Activated CD4-positive, alpha-beta T cell treated with anti-CD3 and anti-CD28 coated beads for 36 hours (primary cell): ENCODE results near the gene MKNK2. TPM values are rescaled to one million over a fixed set of nuclear protein-coding genes. Genes with fewer than 3 reads are reported as not detected.
"Not testable (repeated sequence)": the region's sequence is repeated elsewhere in the genome, so short reads cannot be mapped to it uniquely, and the experiment has no call there.

ENCODE experiments used
- ATAC-seq: fragments of 200-7000 bp; cut with Tn5 transposase; one replicate; pipeline ENCODE4 v1.10.0; 2021; ENCODE audit warnings: mild to moderate bottlenecking, moderate library complexity
- CTCF ChIA-PET: fragments of 350-600 bp; sonication (Branson Sonifier 250); formaldehyde crosslinking; loops from one replicate; lab custom pipeline; 2021; ENCODE audit warnings: antibody characterized with exemption; lab: Charles Lee
- POLR2A ChIA-PET: fragments of 350-600 bp; sonication (Branson Sonifier 250); formaldehyde crosslinking; loops from one replicate; lab custom pipeline; 2021; ENCODE audit warnings: antibody characterized with exemption, inconsistent platforms; lab: Charles Lee
- DNase-seq: peaks from one replicate; pipeline ENCODE4 v3.0.0-alpha.2; 2020
- H3K27ac Mint-ChIP-seq: one replicate; pipeline ENCODE4 v1.8.0; 2021; ENCODE audit warnings: mixed read lengths
- H3K27me3 Mint-ChIP-seq: one replicate; pipeline ENCODE4 v1.8.0; 2021; ENCODE audit warnings: mixed read lengths
- H3K36me3 Mint-ChIP-seq: one replicate; pipeline ENCODE4 v1.8.0; 2021; ENCODE audit warnings: low read depth, mixed read lengths
- H3K4me1 Mint-ChIP-seq: one replicate; pipeline ENCODE4 v1.8.0; 2021; ENCODE audit warnings: mixed read lengths
- H3K4me3 Mint-ChIP-seq: one replicate; pipeline ENCODE4 v1.8.0; 2021; ENCODE audit warnings: mild to moderate bottlenecking, moderate library complexity, mixed read lengths
- H3K9me3 Mint-ChIP-seq: one replicate; pipeline ENCODE4 v1.8.0; 2021; ENCODE audit warnings: low read depth, mixed read lengths
- intact Hi-C, 2 experiments: fragments of 100-400 bp; cut with DNase I in 1 of 2; cut with micrococcal nuclease in 1 of 2; formaldehyde crosslinking; loops; one replicate each; pipeline versions ENCODE4 v1.14.2 to v1.15.1; 2022 to 2024; cut with DNase I, micrococcal nuclease
- total RNA-seq, 2 experiments: library from RNA; stranded (reverse); gene quantifications; one replicate each; pipeline ENCODE4 v1.2.3, GENCODE V29; 2021

Gene MKNK2
- total RNA-seq, 2 experiments from 2014 or later: 139 to 155 TPM

DNA sequence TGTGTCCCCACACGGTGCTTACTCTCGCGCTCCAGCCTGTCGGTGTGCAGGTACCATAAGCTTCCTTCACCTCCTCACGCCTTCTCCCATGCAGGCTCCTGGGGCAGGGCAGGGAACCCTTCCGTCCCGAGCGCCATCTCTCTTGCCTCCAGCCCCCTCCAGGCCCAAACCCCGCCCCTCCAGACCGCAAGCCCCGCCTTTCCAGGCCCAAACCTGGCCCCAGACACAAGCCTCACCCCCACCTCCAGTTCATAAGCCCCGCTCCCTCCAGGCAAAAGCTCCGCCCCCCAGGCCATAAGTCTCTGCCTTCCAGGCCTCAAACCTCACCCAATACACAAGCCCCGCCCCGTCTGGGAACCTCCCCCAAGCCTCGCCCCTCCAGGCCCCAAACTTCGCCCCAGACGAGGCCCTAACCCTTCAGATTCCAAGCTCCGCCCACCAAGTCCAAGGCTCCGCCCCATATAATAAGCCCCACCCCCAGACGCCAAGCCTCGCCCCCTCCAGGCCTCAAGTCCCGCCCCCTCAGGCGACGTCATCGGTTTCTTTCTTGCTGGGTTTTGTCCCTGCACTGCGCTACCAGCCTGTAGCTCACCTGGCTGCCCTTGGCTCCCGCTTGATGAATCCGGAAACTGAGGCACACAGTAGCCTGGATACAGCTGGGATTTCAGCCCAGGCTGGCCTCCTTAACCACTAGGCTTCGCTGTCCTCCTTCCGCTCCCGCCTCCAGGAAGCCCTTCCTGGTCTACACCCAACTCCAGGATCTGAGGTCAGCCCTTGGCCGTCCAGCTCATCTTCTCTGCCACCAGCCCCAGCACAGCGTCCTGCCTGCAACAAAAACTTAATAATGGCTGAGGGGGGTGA, 16.1 kb downstream of the MKNK2 start:
- H3K27ac Mint-ChIP-seq: no peak overlapping the region
- no peaks in the 10 kb centered on the region for H3K27me3 Mint-ChIP-seq
- no peak overlapping the region for H3K4me3 Mint-ChIP-seq
- ChIA-PET POLR2A (interaction anchor here (0.6 to 1.1 kb wide), 3 partner anchors 17 to 199 kb away, joined by 3 to 11 read pairs (median 4); partner anchors contain the start of gene MKNK2), CTCF (interaction anchor here (0.5 to 1.0 kb wide), 7 partner anchors 12 to 49 kb away, joined by 3 to 4 read pairs (median 4); no protein-coding TSS in a partner anchor)
- H3K36me3 Mint-ChIP-seq: peaks cover 9% of the 10 kb centered on the region
- intact Hi-C loops: loop anchor here (1.0 to 5.0 kb wide), 2 partner anchors 19 to 117 kb away; partner anchors contain the start of gene AP3D1 (in 1 of the 2)
- no peaks in the 10 kb centered on the region for H3K9me3 Mint-ChIP-seq
- H3K4me1 Mint-ChIP-seq: peaks cover 31% of the 10 kb centered on the region
- ATAC-seq: peak; percentile 70
- DNase-seq: peak; percentile 90

DNA sequence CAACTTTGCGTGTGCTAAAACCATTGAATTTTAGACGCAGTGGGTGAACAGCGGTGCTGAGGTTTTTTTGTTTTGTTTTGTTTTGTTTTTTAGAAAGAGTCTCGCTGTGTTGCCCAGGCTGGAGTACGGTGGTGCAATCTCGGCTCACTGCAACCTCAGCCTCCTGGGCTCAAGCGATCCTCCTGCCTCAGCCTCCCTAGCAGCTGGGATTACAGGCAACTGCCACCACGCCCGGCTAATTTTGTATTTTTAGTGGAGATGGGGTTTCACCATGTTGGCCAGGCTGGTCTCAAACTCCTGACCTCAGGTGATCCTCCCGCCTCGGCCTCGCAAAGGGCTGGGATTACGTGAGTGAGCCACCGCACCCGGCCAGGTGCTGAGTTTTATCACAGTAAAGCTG, 16.8 kb downstream of the MKNK2 start:
- H3K27ac Mint-ChIP-seq, DNase-seq, ATAC-seq, H3K9me3 Mint-ChIP-seq, H3K27me3 Mint-ChIP-seq, H3K36me3 Mint-ChIP-seq, intact Hi-C loops, H3K4me3 Mint-ChIP-seq: not testable (repeated sequence)
- CTCF ChIA-PET: interaction anchor here (0.7 to 0.8 kb wide), 2 partner anchors 14 to 15 kb away, joined by 3 to 4 read pairs; no protein-coding TSS in a partner anchor
- POLR2A ChIA-PET: interaction anchor here (1.0 to 1.1 kb wide), 2 partner anchors 18 to 63 kb away, joined by 3 to 11 read pairs; partner anchors contain the start of gene MKNK2
- peaks cover 28% of the 10 kb centered on the region for H3K4me1 Mint-ChIP-seq

DNA sequence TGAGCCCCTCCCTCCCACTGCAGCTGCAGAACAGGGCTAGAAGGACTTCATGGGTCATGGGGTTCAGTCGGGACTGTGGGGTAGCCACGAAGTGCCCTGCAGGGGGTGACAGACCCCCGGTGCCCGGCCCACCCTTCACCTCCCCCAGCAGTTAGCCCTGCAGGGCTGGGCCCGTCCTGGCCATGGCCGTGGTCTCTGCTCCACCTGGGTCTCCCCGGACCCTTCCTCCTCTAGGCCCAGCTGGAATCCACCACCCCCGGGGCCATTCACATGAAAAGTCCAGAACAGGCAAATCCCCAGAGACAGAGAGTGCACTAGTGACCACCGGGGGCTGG, 17.3 kb downstream of the MKNK2 start:
- no peaks in the 10 kb centered on the region for H3K9me3 Mint-ChIP-seq
- peaks cover 28% of the 10 kb centered on the region for H3K4me1 Mint-ChIP-seq
- intact Hi-C loops: no loop called here
- H3K4me3 Mint-ChIP-seq: no peak overlapping the region
- DNase-seq (no peak), ATAC-seq (no peak)
- ChIA-PET CTCF (interaction anchor here (0.8 kb wide), 1 partner anchor 14 kb away, joined by 4 read pairs; no protein-coding TSS in a partner anchor), POLR2A (interaction anchor here (1.0 kb wide), 1 partner anchor 64 kb away, joined by 3 read pairs; no protein-coding TSS in a partner anchor)
- no peaks in the 10 kb centered on the region for H3K27me3 Mint-ChIP-seq
- no peak overlapping the region for H3K27ac Mint-ChIP-seq
- peaks cover 4% of the 10 kb centered on the region for H3K36me3 Mint-ChIP-seq

DNA sequence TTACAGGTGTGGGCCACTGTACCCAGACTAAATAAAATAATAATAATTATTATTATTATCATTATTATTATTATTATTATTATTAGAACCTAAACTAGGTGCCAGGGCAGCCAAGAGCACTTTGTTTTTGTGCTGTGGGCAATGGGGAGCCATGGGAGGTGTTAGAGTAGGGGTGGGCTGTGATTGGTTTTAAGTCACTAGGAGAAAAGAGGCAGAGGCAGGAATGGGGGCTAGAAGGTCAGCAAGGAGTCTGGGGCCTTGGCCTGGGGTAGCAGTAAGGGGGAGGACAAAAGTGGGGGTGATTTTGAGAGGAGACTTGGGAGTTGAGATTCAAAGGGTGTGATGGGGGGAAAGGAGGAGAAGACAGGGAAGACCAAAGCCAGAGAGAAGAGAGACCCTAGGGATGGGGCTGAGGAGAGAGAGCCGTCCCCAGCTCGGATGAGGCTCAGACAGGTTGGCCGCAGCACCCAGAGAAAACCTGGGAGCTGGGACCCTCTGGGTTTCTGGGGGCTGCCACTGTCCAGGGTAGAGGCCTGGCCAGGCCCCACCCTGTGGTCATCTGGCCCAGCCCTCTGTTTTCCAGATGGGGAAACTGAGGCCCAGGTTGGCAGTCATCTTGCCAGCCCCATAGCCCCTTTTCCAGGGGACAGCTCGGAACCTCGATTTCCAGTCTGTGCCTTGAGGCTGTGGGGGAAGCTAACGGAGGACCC, 17.8 kb downstream of the MKNK2 start:
- ChIA-PET POLR2A (interaction anchor here (1.0 to 1.1 kb wide), 2 partner anchors 8 to 64 kb away, joined by 3 read pairs; no protein-coding TSS in a partner anchor), CTCF (no interaction called here)
- intact Hi-C loops: no loop called here
- Mint-ChIP-seq H3K9me3 (no peaks in the 10 kb centered on the region), H3K36me3 (peaks cover 4% of the 10 kb centered on the region), H3K27ac (peak overlapping the region; percentile 25), H3K27me3 (no peaks in the 10 kb centered on the region), H3K4me1 (peaks cover 28% of the 10 kb centered on the region), H3K4me3 (peak overlapping the region; percentile 70)
- ATAC-seq (no peak), DNase-seq (no peak)

DNA sequence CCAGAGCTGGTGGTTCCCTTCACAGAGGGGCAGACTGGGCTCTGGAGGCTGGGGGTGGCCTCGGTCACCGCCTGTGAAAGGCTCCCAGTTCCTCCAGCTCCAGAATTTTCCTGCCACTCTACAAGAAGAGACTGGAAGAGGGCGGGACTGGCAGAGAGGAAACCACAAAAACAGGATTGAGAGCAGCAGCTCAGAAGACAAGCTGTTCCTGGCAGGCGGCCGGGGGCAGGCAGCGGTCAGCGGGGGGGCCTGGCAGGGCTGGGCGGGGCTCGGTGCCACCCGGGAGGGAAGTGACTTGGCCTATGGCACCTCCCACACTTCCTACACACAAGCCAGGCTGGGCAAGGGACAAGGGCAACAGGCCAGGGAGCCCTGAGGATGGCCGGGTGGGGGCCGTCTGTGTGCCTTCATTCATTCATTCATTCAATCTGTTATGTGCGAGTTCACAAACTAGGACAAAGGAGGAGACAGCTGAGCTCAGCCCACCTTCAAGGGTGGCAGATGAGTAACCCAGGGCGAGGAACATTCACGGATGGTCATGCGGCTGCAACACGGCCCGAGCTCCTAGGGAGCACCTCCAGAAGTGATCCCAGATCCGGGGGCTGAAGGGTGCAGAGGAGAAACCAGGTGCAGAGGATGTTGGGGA, 18.6 kb downstream of the MKNK2 start:
- Mint-ChIP-seq H3K27me3 (no peaks in the 10 kb centered on the region), H3K27ac (peak overlapping the region; percentile 85), H3K36me3 (no peaks in the 10 kb centered on the region), H3K4me1 (peaks cover 28% of the 10 kb centered on the region), H3K9me3 (no peaks in the 10 kb centered on the region), H3K4me3 (peak overlapping the region; percentile 70)
- ChIA-PET CTCF (interaction anchor here (0.7 to 1.4 kb wide), 5 partner anchors 10 to 60 kb away, joined by 3 to 5 read pairs (median 4); no protein-coding TSS in a partner anchor), POLR2A (interaction anchor here (1.1 kb wide), 2 partner anchors 9 to 10 kb away, joined by 3 to 5 read pairs; no protein-coding TSS in a partner anchor)
- DNase-seq (peak; percentile 74), ATAC-seq (peak; percentile 57)
- intact Hi-C loops: no loop called here

DNA sequence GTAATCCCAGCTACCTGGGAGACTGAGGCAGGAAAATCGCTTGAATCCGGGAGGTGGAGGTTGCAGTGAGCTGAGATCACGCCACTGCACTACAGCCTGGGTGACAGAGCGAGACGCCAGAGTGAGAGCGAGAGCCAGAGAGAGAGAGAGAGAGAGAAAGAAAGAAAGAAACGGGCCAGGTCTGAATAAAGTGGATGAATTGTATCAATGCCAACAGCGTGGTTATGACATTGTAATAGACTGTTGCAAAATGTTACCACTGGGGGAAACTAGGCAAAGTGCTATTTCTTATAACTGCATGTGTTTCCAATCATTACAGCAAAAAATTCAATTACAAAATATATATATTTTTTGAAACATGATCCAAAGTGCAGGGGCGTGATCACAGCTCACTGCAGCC, 23.7 kb downstream of the MKNK2 start:
- H3K27ac Mint-ChIP-seq: no peak overlapping the region
- no peak for DNase-seq
- CTCF ChIA-PET: no interaction called here
- no peak overlapping the region for H3K4me3 Mint-ChIP-seq
- H3K9me3 Mint-ChIP-seq: peaks cover 5% of the 10 kb centered on the region
- intact Hi-C loops: no loop called here
- no peak for ATAC-seq
- H3K27me3 Mint-ChIP-seq: no peaks in the 10 kb centered on the region
- peaks cover 2% of the 10 kb centered on the region for H3K36me3 Mint-ChIP-seq
- H3K4me1 Mint-ChIP-seq: peaks cover 7% of the 10 kb centered on the region
- POLR2A ChIA-PET: no interaction called here

DNA sequence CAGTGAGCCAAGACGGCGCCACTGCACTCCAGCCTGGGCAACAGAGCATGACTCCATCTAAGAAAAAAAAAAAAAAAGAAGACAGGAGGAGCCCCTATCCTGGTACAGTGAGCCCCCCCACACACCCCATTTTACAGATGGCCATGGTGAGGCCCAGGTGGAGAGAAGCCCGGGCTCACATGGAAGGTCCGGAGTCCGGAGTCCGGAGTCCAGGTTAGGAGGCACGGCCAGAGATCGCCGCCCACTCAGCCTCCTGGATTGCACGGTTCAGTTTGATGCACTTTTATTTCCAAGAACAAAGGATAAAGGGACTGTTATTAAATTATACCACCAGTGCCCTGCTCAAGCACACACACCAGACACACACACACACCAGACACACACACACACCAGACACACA, 24.3 kb downstream of the MKNK2 start:
- CTCF ChIA-PET: interaction anchor here (0.6 kb wide), 1 partner anchor 44 kb away, joined by 3 read pairs; no protein-coding TSS in a partner anchor
- DNase-seq: no peak
- POLR2A ChIA-PET: no interaction called here
- intact Hi-C loops: no loop called here
- H3K4me3 Mint-ChIP-seq: no peak overlapping the region
- H3K27ac Mint-ChIP-seq: no peak overlapping the region
- peaks cover 1% of the 10 kb centered on the region for H3K4me1 Mint-ChIP-seq
- peaks cover 5% of the 10 kb centered on the region for H3K9me3 Mint-ChIP-seq
- H3K27me3 Mint-ChIP-seq: no peaks in the 10 kb centered on the region
- peaks cover 2% of the 10 kb centered on the region for H3K36me3 Mint-ChIP-seq
- ATAC-seq: no peak

DNA sequence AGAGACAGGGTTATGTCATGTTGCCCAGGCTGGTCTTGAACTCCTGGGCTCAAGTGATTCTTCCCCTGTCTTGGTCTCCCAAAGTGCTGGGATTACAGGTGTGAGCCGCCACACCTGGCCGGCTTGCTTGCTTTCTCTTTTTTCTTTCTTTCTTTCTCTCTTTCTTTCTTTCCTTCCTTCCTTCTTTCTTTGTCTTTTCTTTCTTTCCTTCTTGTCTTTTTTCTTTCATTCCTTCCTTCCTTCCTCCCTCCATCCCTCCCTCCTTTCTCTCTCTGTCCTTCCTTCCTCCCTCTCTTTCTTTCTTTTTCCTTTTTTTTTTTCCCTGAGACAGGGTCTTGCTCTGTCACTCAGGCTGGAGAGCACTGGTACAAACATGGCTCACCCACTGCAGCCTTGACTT, 28.8 kb downstream of the MKNK2 start:
- no peak for DNase-seq
- H3K4me3 Mint-ChIP-seq: no peak overlapping the region
- ChIA-PET POLR2A (no interaction called here), CTCF (interaction anchor here (0.9 kb wide), 1 partner anchor 13 kb away, joined by 3 read pairs; no protein-coding TSS in a partner anchor)
- H3K9me3 Mint-ChIP-seq: peaks cover 5% of the 10 kb centered on the region
- no peak overlapping the region for H3K27ac Mint-ChIP-seq
- H3K4me1 Mint-ChIP-seq: peaks cover 5% of the 10 kb centered on the region
- ATAC-seq: no peak
- intact Hi-C loops: no loop called here
- peaks cover 2% of the 10 kb centered on the region for H3K36me3 Mint-ChIP-seq
- H3K27me3 Mint-ChIP-seq: no peaks in the 10 kb centered on the region

DNA sequence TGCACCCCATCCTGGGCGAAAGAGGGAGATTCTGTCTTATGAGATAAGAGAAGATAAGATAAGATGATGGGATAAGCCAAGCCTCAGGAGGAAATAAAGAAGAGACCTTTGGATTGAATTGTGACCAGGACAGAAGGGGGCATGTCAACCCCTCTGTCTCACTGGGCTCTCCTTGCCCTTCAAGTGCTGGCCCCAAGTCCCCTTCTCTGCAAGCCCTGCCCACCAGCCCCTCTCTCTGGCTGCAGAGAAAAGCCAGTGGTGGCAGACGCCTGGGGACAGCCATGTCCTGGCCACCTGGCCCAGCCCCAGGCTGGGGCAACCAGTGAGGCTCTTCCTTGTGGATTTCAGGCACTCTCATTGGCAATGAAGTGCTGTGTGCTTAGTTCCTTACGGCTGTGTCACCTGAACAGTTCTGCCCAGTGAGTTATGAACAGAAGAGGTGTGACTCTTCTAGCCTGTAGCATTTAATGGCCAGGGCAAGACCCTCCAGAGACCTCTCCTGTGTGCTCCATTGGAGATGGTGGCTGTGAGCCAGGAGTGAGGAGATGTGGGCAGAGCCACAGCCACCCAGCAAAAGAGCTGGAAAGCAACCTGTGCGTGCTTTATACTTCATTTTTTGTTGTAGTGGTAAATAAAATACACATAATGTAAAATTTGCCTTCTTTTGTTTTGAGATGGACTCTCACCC, 29.4 kb downstream of the MKNK2 start:
- H3K36me3 Mint-ChIP-seq: peaks cover 2% of the 10 kb centered on the region
- intact Hi-C loops: loop anchor here in 1 of 2 experiments (2.0 kb wide), 1 partner anchor 39 kb away; no protein-coding TSS in a partner anchor
- H3K27me3 Mint-ChIP-seq: no peaks in the 10 kb centered on the region
- DNase-seq (no peak), ATAC-seq (no peak)
- H3K27ac Mint-ChIP-seq: no peak overlapping the region
- peaks cover 7% of the 10 kb centered on the region for H3K4me1 Mint-ChIP-seq
- H3K4me3 Mint-ChIP-seq: no peak overlapping the region
- ChIA-PET CTCF (interaction anchor here (1.1 kb wide), 1 partner anchor 189 kb away, joined by 3 read pairs; no protein-coding TSS in a partner anchor), POLR2A (no interaction called here)
- H3K9me3 Mint-ChIP-seq: peaks cover 5% of the 10 kb centered on the region

DNA sequence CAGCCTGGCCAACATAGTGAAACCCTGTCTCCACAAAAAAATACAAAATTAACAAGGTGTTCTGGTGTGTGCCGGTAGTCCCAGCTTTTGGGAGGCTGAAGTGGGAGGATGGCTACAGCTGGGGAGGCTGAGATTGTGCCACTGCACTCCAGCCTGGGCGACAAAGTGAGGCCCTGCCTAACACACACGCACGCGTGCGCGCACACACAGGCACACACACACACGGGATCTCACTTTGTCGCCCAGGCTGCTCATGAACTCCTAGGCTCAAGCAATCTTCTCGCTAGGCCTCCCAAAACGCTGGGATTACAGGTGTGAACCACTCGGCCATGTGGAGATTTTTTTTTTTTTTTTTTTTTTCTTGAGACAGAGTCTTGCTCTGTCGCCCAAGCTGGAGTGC, 32.3 kb downstream of the MKNK2 start:
- H3K4me1 Mint-ChIP-seq: peaks cover 17% of the 10 kb centered on the region
- no peak for ATAC-seq
- H3K27me3 Mint-ChIP-seq: no peaks in the 10 kb centered on the region
- CTCF ChIA-PET: interaction anchor here (0.6 to 2.5 kb wide), 9 partner anchors 13 to 137 kb away, joined by 3 to 17 read pairs (median 4); no protein-coding TSS in a partner anchor
- POLR2A ChIA-PET: no interaction called here
- no peak for DNase-seq
- no peak overlapping the region for H3K4me3 Mint-ChIP-seq
- H3K36me3 Mint-ChIP-seq: no peaks in the 10 kb centered on the region
- no peak overlapping the region for H3K27ac Mint-ChIP-seq
- intact Hi-C loops: loop anchor here (1.0 to 5.0 kb wide), 11 partner anchors 24 to 309 kb away; partner anchors contain the start of genes IZUMO4 (in 2 of the 2), MOB3A (in 2 of the 2), AP3D1 (in 1 of the 2) and LSM7 (in 1 of the 2)
- H3K9me3 Mint-ChIP-seq: peaks cover 2% of the 10 kb centered on the region
